Kidney (tissue), 14 donors: ENCODE data around the gene NDUFA8. TPM values are rescaled to one million over a fixed set of nuclear protein-coding genes. Genes with fewer than 3 reads are reported as not detected.

ENCODE experiments used
- DNase-seq, 5 donors: peaks; one replicate each; pipeline ENCODE4 v3.0.0-alpha.2; 2013 to 2020
- FAIRE-seq: peaks from 2 replicates; lab custom pipeline; 2012; peaks lifted over from hg19 to GRCh38; lab: Jason Lieb, UNC
- H3K27ac ChIP-seq, 2 donors: one replicate each; pipeline ENCODE4 v1.7.0; 2013; ENCODE audit warnings: low read depth in 2 of 2, low read length in 2 of 2, inconsistent platforms in 1 of 2
- H3K27me3 ChIP-seq: one replicate; pipeline ENCODE4 v1.7.1; 2013; ENCODE audit warnings: low read length, inconsistent platforms; ENCODE audit not compliant: control insufficient read depth, insufficient read depth
- H3K36me3 ChIP-seq, 3 donors: one replicate each; pipeline versions ENCODE4 v1.7.0 to v1.7.1; 2013; ENCODE audit warnings: low read length in 3 of 3, control low read depth in 1 of 3, inconsistent platforms in 1 of 3; ENCODE audit not compliant: insufficient read depth in 3 of 3, control insufficient read depth in 2 of 3
- H3K4me1 ChIP-seq, 3 donors: one replicate each; pipeline versions ENCODE4 v1.7.0 to v1.7.1; 2013; ENCODE audit warnings: low read length in 3 of 3, inconsistent platforms in 1 of 3, low read depth in 1 of 3; ENCODE audit not compliant: control insufficient read depth in 2 of 3, insufficient read depth in 2 of 3
- H3K4me3 ChIP-seq, 3 donors: one replicate each; pipeline versions ENCODE4 v1.7.0 to v1.8.1; 2013; ENCODE audit warnings: low read length in 3 of 3, control low read depth in 1 of 3, inconsistent platforms in 1 of 3
- H3K9ac ChIP-seq, 3 donors: one replicate each; pipeline versions ENCODE4 v1.7.0 to v1.7.1; 2013; ENCODE audit warnings: low read length in 3 of 3, control low read depth in 1 of 3, inconsistent platforms in 1 of 3
- H3K9me3 ChIP-seq, 3 donors: one replicate each; pipeline versions ENCODE4 v1.7.0 to v1.7.1; 2013; ENCODE audit warnings: low read length in 3 of 3, control low read depth in 1 of 3, inconsistent platforms in 1 of 3; ENCODE audit not compliant: control insufficient read depth in 2 of 3, insufficient read depth in 1 of 3
- intact Hi-C: fragments of 100-400 bp; cut with DNase I; formaldehyde crosslinking; loops from one replicate; pipeline ENCODE4 v1.11.1; 2022
- polyA plus RNA-seq: library from polyadenylated mRNA; stranded (reverse); fragments of 350-450 nt; fragmentation: Illumina TruSeq; extraction: RNeasy Lipid Tissue Mini Kit (QIAGEN cat#74804); gene quantifications from one replicate; pipeline ENCODE4 v1.2.3, GENCODE V29; 2014; ENCODE audit warnings: low read depth, low replicate concordance; ENCODE audit not compliant: insufficient read depth
- total RNA-seq: library from RNA; stranded (reverse); fragmentation: NEBNext Ultra II Directional; extraction: Animal tissue kit (Norgen Biotek cat#: 25700); gene quantifications from one replicate; pipeline ENCODE4 v1.2.1, GENCODE V29; 2021
- TF ChIP-seq, protein P1 (sequence below): IDR thresholded peaks from 3 replicates; pipeline ENCODE4 v1.5.1; 2012; ENCODE audit warnings: mild to moderate bottlenecking, moderate library complexity, borderline replicate concordance; ENCODE audit not compliant: insufficient read depth; ENCODE audit errors: extremely low read depth
- donor health status: control.
- donor health status: control.
- donor health status: control.
- donor health status: control.
- donor health status: control.
- donor health status: DM: yes; HTN: yes; CAD: no.
- donor health status: Normal renal cell carcinoma (clear cell type).

The NDUFA8 gene
- total and polyA plus RNA-seq, 2 donors from 2014 or later = 42.5 to 264 TPM

GRCh38 chr9:122143876-122144405, 15.6 kb downstream of the NDUFA8 start:
- FAIRE-seq = no peak
- intact Hi-C loops = no loop called here

DNA sequence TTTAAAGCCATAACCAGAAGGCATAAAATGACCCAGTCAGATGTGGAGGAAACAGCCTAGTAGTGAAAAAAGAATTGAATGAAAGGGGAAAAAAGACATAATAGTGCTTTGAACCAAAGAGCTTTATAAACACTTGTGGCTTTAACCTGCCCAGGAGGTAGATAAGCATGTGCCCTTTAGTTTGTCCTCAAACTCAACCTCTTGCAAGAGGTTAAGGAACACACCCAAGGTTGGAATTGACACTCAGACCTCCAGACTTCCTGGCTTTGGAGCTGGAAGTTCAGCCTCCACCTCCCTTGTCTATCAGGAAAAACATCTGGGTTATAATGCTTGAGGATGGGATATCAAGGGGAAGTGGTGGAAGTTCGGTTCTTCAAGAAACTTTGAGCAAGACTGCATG, 16.3 kb downstream of the NDUFA8 start:
- DNase-seq = peak in 1 of 5 donors; percentile 33
- Histone ChIP-seq H3K9ac (no peak overlapping the region), H3K27me3 (no peaks in the 10 kb centered on the region), H3K27ac (no peak overlapping the region), H3K36me3 (peaks cover 0 to 49% (median 23%) of the 10 kb centered on the region in 3 donors), H3K9me3 (no peaks in the 10 kb centered on the region), H3K4me3 (no peak overlapping the region), H3K4me1 (no peaks in the 10 kb centered on the region)
- TF ChIP-seq, protein P1, sequence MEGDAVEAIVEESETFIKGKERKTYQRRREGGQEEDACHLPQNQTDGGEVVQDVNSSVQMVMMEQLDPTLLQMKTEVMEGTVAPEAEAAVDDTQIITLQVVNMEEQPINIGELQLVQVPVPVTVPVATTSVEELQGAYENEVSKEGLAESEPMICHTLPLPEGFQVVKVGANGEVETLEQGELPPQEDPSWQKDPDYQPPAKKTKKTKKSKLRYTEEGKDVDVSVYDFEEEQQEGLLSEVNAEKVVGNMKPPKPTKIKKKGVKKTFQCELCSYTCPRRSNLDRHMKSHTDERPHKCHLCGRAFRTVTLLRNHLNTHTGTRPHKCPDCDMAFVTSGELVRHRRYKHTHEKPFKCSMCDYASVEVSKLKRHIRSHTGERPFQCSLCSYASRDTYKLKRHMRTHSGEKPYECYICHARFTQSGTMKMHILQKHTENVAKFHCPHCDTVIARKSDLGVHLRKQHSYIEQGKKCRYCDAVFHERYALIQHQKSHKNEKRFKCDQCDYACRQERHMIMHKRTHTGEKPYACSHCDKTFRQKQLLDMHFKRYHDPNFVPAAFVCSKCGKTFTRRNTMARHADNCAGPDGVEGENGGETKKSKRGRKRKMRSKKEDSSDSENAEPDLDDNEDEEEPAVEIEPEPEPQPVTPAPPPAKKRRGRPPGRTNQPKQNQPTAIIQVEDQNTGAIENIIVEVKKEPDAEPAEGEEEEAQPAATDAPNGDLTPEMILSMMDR = no peak
- intact Hi-C loops = no loop called here
- FAIRE-seq = no peak

More at GRCh38 chr9:122143876-122144405, 15.6 kb downstream of the NDUFA8 start:
- no peaks in the 10 kb centered on the region for H3K9me3 ChIP-seq
- H3K27ac ChIP-seq = no peak overlapping the region
- peak in 1 of 5 donors; percentile 48 for DNase-seq
- H3K4me1 ChIP-seq = no peaks in the 10 kb centered on the region
- no peaks in the 10 kb centered on the region for H3K27me3 ChIP-seq
- H3K9ac ChIP-seq = no peak overlapping the region
- no peak overlapping the region for H3K4me3 ChIP-seq
- peaks cover 0 to 49% (median 23%) of the 10 kb centered on the region in 3 donors for H3K36me3 ChIP-seq
- TF ChIP-seq, protein P1 = no peak

DNA sequence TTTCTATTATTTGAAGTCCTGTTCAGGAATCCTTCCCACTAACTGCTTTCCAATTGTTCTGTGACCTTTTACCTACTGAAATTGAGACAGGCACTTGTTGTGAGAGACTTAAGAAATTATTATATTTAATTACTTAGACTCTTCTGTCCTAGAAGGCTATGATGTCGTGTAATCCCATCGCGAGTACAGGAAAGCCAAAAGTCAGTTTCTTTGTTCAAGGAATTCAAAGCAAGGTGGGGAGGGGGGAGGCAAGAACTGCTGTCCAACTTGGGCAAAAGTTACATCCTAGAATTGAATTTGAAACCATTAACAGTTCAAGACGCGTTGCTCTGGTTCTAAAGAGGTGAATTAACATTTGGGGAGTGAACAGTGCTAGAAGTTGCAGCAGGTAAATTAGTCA, 17.9 kb downstream of the NDUFA8 start:
- Histone ChIP-seq H3K9ac (no peak overlapping the region), H3K36me3 (peaks cover 0 to 36% (median 23%) of the 10 kb centered on the region in 3 donors), H3K27ac (no peak overlapping the region), H3K4me3 (no peak overlapping the region), H3K9me3 (no peaks in the 10 kb centered on the region), H3K4me1 (no peaks in the 10 kb centered on the region), H3K27me3 (no peaks in the 10 kb centered on the region)
- DNase-seq (no peak), FAIRE-seq (no peak)
- intact Hi-C loops = no loop called here
- TF ChIP-seq, protein P1 = no peak
